ENCODE measurements around the gene NTF3.

GRCh38 chr12:5513406-5513805 is 81.5 kb downstream of the NTF3 start:
- TF ChIP-seq CTCF (conservative IDR thresholded peaks at IDR 0.05; ENCODE audit: low read length) = no peak
- no peak for TF ChIP-seq EZH2phosphoT487 (IDR thresholded peaks at IDR 0.05; ENCODE audit: borderline replicate concordance)

All from Loucy (cell line).